ENCODE data around the gene PEAR1. TPM values are rescaled to one million over a fixed set of nuclear protein-coding genes. Genes with fewer than 3 reads are reported as not detected.

PEAR1 gene
- total RNA-seq, 1 donor from 2014 or later = 50.7 TPM

GRCh38 chr1:156845953-156846545, 47.5 kb upstream of the PEAR1 start:
- Mint-ChIP-seq H3K27ac (ENCODE audit: unreplicated experiment) (no peak overlapping the region), H3K36me3 (ENCODE audit: low read depth, unreplicated experiment) (no peaks in the 10 kb centered on the region), H3K4me1 (ENCODE audit: unreplicated experiment) (peaks cover 13% of the 10 kb centered on the region), H3K4me3 (ENCODE audit: unreplicated experiment) (no peak overlapping the region), H3K27me3 (ENCODE audit: unreplicated experiment) (peaks cover 45% of the 10 kb centered on the region), H3K9me3 (ENCODE audit: unreplicated experiment) (no peaks in the 10 kb centered on the region)
- no peak for DNase-seq (ENCODE audit: low spot score)
- TF ChIP-seq, protein P1, sequence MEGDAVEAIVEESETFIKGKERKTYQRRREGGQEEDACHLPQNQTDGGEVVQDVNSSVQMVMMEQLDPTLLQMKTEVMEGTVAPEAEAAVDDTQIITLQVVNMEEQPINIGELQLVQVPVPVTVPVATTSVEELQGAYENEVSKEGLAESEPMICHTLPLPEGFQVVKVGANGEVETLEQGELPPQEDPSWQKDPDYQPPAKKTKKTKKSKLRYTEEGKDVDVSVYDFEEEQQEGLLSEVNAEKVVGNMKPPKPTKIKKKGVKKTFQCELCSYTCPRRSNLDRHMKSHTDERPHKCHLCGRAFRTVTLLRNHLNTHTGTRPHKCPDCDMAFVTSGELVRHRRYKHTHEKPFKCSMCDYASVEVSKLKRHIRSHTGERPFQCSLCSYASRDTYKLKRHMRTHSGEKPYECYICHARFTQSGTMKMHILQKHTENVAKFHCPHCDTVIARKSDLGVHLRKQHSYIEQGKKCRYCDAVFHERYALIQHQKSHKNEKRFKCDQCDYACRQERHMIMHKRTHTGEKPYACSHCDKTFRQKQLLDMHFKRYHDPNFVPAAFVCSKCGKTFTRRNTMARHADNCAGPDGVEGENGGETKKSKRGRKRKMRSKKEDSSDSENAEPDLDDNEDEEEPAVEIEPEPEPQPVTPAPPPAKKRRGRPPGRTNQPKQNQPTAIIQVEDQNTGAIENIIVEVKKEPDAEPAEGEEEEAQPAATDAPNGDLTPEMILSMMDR (IDR thresholded peaks at IDR 0.05; ENCODE audit: unreplicated experiment) = no peak

GRCh38 chr1:156846643-156847042, 46.9 kb upstream of the PEAR1 start:
- peaks cover 49% of the 10 kb centered on the region for H3K27me3 Mint-ChIP-seq (ENCODE audit: unreplicated experiment)
- no peak for DNase-seq (ENCODE audit: low spot score)
- H3K4me3 Mint-ChIP-seq (ENCODE audit: unreplicated experiment) = no peak overlapping the region
- peaks cover 13% of the 10 kb centered on the region for H3K4me1 Mint-ChIP-seq (ENCODE audit: unreplicated experiment)
- no peaks in the 10 kb centered on the region for H3K36me3 Mint-ChIP-seq (ENCODE audit: low read depth, unreplicated experiment)
- H3K9me3 Mint-ChIP-seq (ENCODE audit: unreplicated experiment) = no peaks in the 10 kb centered on the region
- no peak overlapping the region for H3K27ac Mint-ChIP-seq (ENCODE audit: unreplicated experiment)
- TF ChIP-seq, protein P1 (IDR thresholded peaks at IDR 0.05; ENCODE audit: unreplicated experiment) = no peak

DNA sequence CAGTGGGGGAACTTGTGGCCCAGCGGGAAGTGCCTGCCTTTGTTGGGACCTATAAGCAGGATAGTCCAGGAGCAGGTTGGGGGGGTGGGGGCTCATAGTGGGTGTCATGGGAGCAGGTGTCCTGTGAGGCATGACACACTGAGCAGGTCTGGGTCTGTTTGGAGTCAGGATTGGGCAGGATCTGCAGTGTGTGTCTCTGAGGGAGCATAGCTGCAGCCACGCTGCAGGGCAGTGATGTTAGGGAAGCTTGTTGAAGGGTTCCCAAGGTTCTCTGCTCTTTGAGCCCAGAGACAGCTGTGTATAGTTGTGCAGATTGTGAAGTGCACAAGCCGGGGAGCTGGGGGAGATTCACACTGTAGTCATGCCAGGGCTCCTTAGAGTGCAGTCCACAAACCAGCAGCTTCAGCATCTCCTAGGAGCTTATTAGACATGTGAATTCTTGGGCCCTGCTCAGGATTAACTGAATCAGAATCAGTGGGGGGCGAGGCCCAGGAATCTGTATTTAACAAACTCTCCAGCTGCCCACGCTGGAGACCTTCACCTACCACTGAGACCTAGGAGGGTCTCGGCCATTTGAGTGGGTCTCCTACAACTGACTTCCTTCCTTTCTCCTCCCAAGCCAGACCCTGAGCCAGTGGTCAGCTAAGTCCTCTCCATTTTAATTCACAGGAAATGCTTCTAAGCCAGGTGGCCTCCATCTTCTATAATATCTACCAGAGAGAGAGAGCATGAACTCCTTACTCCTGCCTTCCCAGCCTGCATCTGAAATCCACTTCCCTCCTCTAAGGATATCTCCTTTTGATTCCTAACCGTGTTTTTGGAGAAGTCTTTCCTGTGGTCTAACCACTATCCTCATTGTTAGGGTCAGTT, 45.7 kb upstream of the PEAR1 start:
- TF ChIP-seq, protein P1 (IDR thresholded peaks at IDR 0.05; ENCODE audit: unreplicated experiment) = no peak
- DNase-seq (ENCODE audit: low spot score) = no peak
- peak overlapping the region; percentile 21 for H3K27ac Mint-ChIP-seq (ENCODE audit: unreplicated experiment)
- no peak overlapping the region for H3K4me3 Mint-ChIP-seq (ENCODE audit: unreplicated experiment)
- peaks cover 13% of the 10 kb centered on the region for H3K4me1 Mint-ChIP-seq (ENCODE audit: unreplicated experiment)
- H3K36me3 Mint-ChIP-seq (ENCODE audit: low read depth, unreplicated experiment) = no peaks in the 10 kb centered on the region
- peaks cover 42% of the 10 kb centered on the region for H3K27me3 Mint-ChIP-seq (ENCODE audit: unreplicated experiment)
- H3K9me3 Mint-ChIP-seq (ENCODE audit: unreplicated experiment) = no peaks in the 10 kb centered on the region

GRCh38 chr1:156848461-156849150, 44.9 kb upstream of the PEAR1 start:
- no peak overlapping the region for H3K4me3 Mint-ChIP-seq (ENCODE audit: unreplicated experiment)
- H3K27ac Mint-ChIP-seq (ENCODE audit: unreplicated experiment) = no peak overlapping the region
- H3K36me3 Mint-ChIP-seq (ENCODE audit: low read depth, unreplicated experiment) = no peaks in the 10 kb centered on the region
- H3K9me3 Mint-ChIP-seq (ENCODE audit: unreplicated experiment) = no peaks in the 10 kb centered on the region
- TF ChIP-seq, protein P1 (IDR thresholded peaks at IDR 0.05; ENCODE audit: unreplicated experiment) = no peak
- no peak for DNase-seq (ENCODE audit: low spot score)
- H3K27me3 Mint-ChIP-seq (ENCODE audit: unreplicated experiment) = peaks cover 42% of the 10 kb centered on the region
- peaks cover 13% of the 10 kb centered on the region for H3K4me1 Mint-ChIP-seq (ENCODE audit: unreplicated experiment)

All from endothelial cell (in vitro differentiated cells).